Heart right ventricle (tissue), 16 donors: Measurements from ENCODE around the gene CHAD. TPM values are rescaled to one million over a fixed set of nuclear protein-coding genes. Genes with fewer than 3 reads are reported as not detected.

ENCODE experiments used
- ATAC-seq, 8 donors: fragments of 200-7000 bp; cut with Tn5 transposase; one replicate each; pipeline ENCODE4 v1.9.1; 2020; ENCODE audit warnings: mild to moderate bottlenecking in 8 of 8, moderate library complexity in 8 of 8, moderate number of reproducible peaks in 1 of 8
- DNase-seq, 2 donors: peaks; one replicate each; pipeline ENCODE4 v3.0.0-alpha.2; 2020
- H3K27ac ChIP-seq, 10 donors: fragments of 200-600 bp; sonication (generic) in 2 of 10; one replicate each; pipeline versions ENCODE4 v1.5.0 to v1.8.0; 2020 to 2022; ENCODE audit warnings: mild to moderate bottlenecking in 3 of 10
- H3K27me3 ChIP-seq, 7 donors: fragments of 200-600 bp; one replicate each; pipeline ENCODE4 v1.8.0; 2021 to 2022; ENCODE audit warnings: mild to moderate bottlenecking in 2 of 7
- H3K36me3 ChIP-seq, 9 donors: fragments of 200-600 bp; sonication (generic) in 1 of 9; one replicate each; pipeline versions ENCODE4 v1.5.0 to v1.8.0; 2020 to 2022; ENCODE audit warnings: mild to moderate bottlenecking in 2 of 9
- H3K4me1 ChIP-seq, 9 donors: fragments of 200-600 bp; sonication (generic) in 1 of 9; one replicate each; pipeline versions ENCODE4 v1.5.0 to v1.8.0; 2020 to 2022; ENCODE audit warnings: mild to moderate bottlenecking in 4 of 9
- H3K4me3 ChIP-seq, 10 donors: fragments of 200-600 bp; sonication (generic) in 2 of 10; one replicate each; pipeline versions ENCODE4 v1.5.0 to v1.8.0; 2020 to 2022; ENCODE audit warnings: mild to moderate bottlenecking in 7 of 10, moderate library complexity in 2 of 10
- H3K9me3 ChIP-seq, 11 donors: fragments of 200-600 bp in 10 of 11; sonication (generic) in 2 of 11; one replicate each; pipeline versions ENCODE4 v1.5.0 to v1.8.0; 2013 to 2022; ENCODE audit warnings: mild to moderate bottlenecking in 2 of 11, control low read depth in 1 of 11, moderate library complexity in 1 of 11
- CTCF ChIP-seq, 9 donors: fragments of 200-600 bp; sonication (generic) in 2 of 9; IDR thresholded peaks; one replicate each; pipeline versions ENCODE4 v1.5.0 to v1.8.0; 2021 to 2022; ENCODE audit warnings: antibody characterized with exemption in 9 of 9, mild to moderate bottlenecking in 5 of 9, moderate library complexity in 1 of 9
- WGBS, 2 donors: extraction: QIAGEN DNeasy Blood & Tissue Kit; methylation state at CpG; one replicate each; pipeline ENCODE4 v1.1.7; 2013; ENCODE audit warnings: inconsistent platforms in 1 of 2; 5-methylcytosine and 5-hydroxymethylcytosine counted together
- intact Hi-C, 10 donors: fragments of 100-400 bp; cut with DNase I; formaldehyde crosslinking; loops; one replicate each; pipeline versions ENCODE4 v1.11.1 to v1.14.2; 2022
- polyA plus RNA-seq, 2 donors: library from polyadenylated mRNA; stranded (reverse); fragments of 200-250 nt; gene quantifications; one replicate each; pipeline ENCODE4 v1.2.3, GENCODE V29; 2013
- total RNA-seq, 10 donors: library from RNA; stranded (reverse); fragmentation: NEBNext Ultra II Directional in 3 of 10; extraction: Animal tissue kit (Norgen Biotek cat#: 25700) in 3 of 10; gene quantifications; one replicate each; pipeline versions ENCODE4 v1.2.1 to v1.2.4, GENCODE V29; 2021 to 2023
- donor health status: Arrhythmogenic right ventricular cardiomyopathy.
- donor health status: ischemic (EF 13 %, LVEDD 7.1; RV severe dilation, severe dysfunction).
- donor health status: healthy with polysubstance abuse.
- donor health status: DM: no; HTN: yes; CAD: no.
- donor health status: DM: no; HTN: no; CAD: no.
- donor health status: ischemic (EF 25% LVEDD 6.9; RV normal size, moderate dysfunction).
- donor health status: ischemic (EF 25% LVEDD 5.7; RV mildly dilated, moderate dysfunction).
- donor health status: healthy.
- donor health status: DM: yes; HTN: yes; CAD: no.
- donor health status: Ischemic cardiomyopathy.
- donor health status: ischemic (EF 35%, LVEDD 5.7; RV mildly dilated, moderate dysfunction).
- donor health status: nonischemic (EF 11% LVEDD 7.7; RV severe dilation, severe dysfunction).
- donor health status: DM: yes; HTN: yes; CAD: no.
- donor health status: PGD.
- donor health status: ischemic (EF 29% LVEDD 5.4; RV normal size, mild dysfunction).
- donor health status: nonischemic (EF 23%, LVEDD 6.1; RV moderate dilation, normal function).

Gene CHAD
- total and polyA plus RNA-seq, 12 donors = 0.13 to 0.74 (median 0.32) TPM; not detected in 8

- Histone ChIP-seq H3K27ac (peak overlapping the region in 4 of 10 donors; percentile 19 to 93 (median 88)), H3K4me3 (no peak overlapping the region)
- 83 to 88% methylated on average over 7 of the region's 7 CpGs for WGBS, 2 donors
These were observed 11.6 kb upstream of the CHAD start for GRCh38 chr17:50480142-50480764.

GRCh38 chr17:50479522-50480141, 11.0 kb upstream of the CHAD start:
- peak; percentile 15 to 57 (median 47) for TF ChIP-seq CTCF (IDR thresholded peaks at IDR 0.05)
- intact Hi-C loops = loop anchor here in 8 of 10 donors (1.0 to 10.0 kb wide), 16 partner anchors 52 to 363 kb away; partner anchors contain the start of genes ACSF2 (in 1 of the 8), ANKRD40 (in 1 of the 8), EPN3 (in 1 of the 8) and LRRC59 (in 1 of the 8)
- H3K27ac ChIP-seq = peak overlapping the region in 8 of 10 donors; percentile 84 to 96 (median 91)
- DNase-seq (peak; percentile 69 to 71), ATAC-seq (peak; percentile 43 to 76 (median 53))
- peaks cover 0 to 6% (median 0%) of the 10 kb centered on the region in 7 donors for H3K27me3 ChIP-seq
- peaks cover 0 to 41% (median 16%) of the 10 kb centered on the region in 9 donors for H3K36me3 ChIP-seq
- H3K9me3 ChIP-seq = no peaks in the 10 kb centered on the region
- 17 to 19% methylated on average over 19 of the region's 19 CpGs for WGBS, 2 donors
- H3K4me1 ChIP-seq = peaks cover 2 to 48% (median 34%) of the 10 kb centered on the region in 9 donors
- H3K4me3 ChIP-seq = peak overlapping the region; percentile 52 to 89 (median 80)

More at GRCh38 chr17:50480142-50480764, 11.6 kb upstream of the CHAD start:
- ATAC-seq (no peak), DNase-seq (no peak)
- Histone ChIP-seq H3K27me3 (peaks cover 0 to 6% (median 0%) of the 10 kb centered on the region in 7 donors), H3K36me3 (peaks cover 0 to 47% (median 20%) of the 10 kb centered on the region in 9 donors), H3K4me1 (peaks cover 2 to 48% (median 34%) of the 10 kb centered on the region in 9 donors), H3K9me3 (no peaks in the 10 kb centered on the region)
- TF ChIP-seq CTCF (IDR thresholded peaks at IDR 0.05) = no peak
- intact Hi-C loops = loop anchor here in 8 of 10 donors (2.0 to 10.0 kb wide), 13 partner anchors 55 to 362 kb away; partner anchors contain the start of genes ANKRD40 (in 1 of the 8), EPN3 (in 1 of the 8) and SPATA20 (in 1 of the 8)

- intact Hi-C loops = loop anchor here in 3 of 10 donors (1.0 to 10.0 kb wide), 4 partner anchors 51 to 216 kb away; partner anchors contain the start of genes ACSF2 (in 1 of the 3) and LRRC59 (in 1 of the 3)
- Histone ChIP-seq H3K27ac (peak within 1 kb of the TSS; percentile 74 to 96 (median 91)), H3K4me3 (peak within 1 kb of the TSS; percentile 52 to 89 (median 80)), H3K9me3 (no peaks in the 10 kb centered on the region), H3K4me1 (peaks cover 2 to 48% (median 34%) of the 10 kb centered on the region in 9 donors), H3K27me3 (peaks cover 0 to 6% (median 0%) of the 10 kb centered on the region in 7 donors), H3K36me3 (peaks cover 0 to 31% (median 6%) of the 10 kb centered on the region in 9 donors)
- peak; percentile 84 to 88 for DNase-seq
- ATAC-seq = peak; percentile 82 to 93 (median 90)
- WGBS, 2 donors = 2% methylated on average over 73 to 75 of the region's 75 CpGs
- peak; percentile 75 to 97 (median 94) for TF ChIP-seq CTCF (IDR thresholded peaks at IDR 0.05)
These were observed 10.0 kb upstream of the CHAD start, which contains the start of gene RSAD1 for GRCh38 chr17:50478391-50479381. Gene RSAD1, plus strand, starts transcription at chr17:50478860. Its CDS starts 25 bp downstream, at chr17:50478885.
